GM12865 (cell line): ENCODE data around the gene AHSP.
"Not testable (repeated sequence)": the region's sequence is repeated elsewhere in the genome, so short reads cannot be mapped to it uniquely, and the experiment has no call there.

Source experiments
- DNase-seq: peaks from one replicate; pipeline ENCODE4 v3.0.0; 2010; ENCODE audit warnings: low read depth
- H3K4me3 ChIP-seq: 2 replicates; pipeline ENCODE4 v1.5.1; 2011; ENCODE audit warnings: mild to moderate bottlenecking, low read depth, low read length, control low read depth
- TF ChIP-seq, protein P1 (sequence below): IDR thresholded peaks from 2 replicates; pipeline ENCODE4 v1.5.1; 2011; ENCODE audit warnings: low read length, control low read depth, low read depth, inconsistent platforms; ENCODE audit not compliant: insufficient read depth; ENCODE audit errors: missing control alignments

Gene AHSP, protein sequence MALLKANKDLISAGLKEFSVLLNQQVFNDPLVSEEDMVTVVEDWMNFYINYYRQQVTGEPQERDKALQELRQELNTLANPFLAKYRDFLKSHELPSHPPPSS

DNA sequence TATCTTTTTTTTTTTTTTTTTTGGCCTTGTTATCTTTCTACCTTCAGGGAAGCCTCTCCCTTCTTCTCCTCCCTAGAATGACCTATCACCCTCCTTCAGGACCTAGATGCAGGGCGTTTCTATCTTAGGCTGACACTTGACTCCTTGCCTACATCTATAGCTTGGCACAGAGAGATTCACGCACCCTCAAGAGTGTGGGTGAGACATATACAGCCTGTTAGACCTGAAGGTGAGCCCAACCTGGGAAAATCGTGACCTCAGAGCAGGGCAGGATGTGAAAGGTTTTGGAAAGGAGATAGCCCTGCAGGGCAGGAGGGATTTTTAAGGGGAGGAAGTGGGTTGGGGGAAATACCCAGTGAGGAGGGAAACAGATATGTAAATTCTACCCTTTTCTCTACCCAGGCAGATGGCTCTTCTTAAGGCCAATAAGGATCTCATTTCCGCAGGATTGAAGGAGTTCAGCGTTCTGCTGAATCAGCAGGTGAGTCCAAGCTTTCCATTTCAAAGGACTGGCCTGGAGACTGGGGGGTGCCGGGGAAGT is at the start of gene AHSP:
Gene AHSP (plus strand): TSS at position 167 of the 541 bp plus-strand sequence. CDS start 240 bp downstream, at position 407.
- TF ChIP-seq, protein P1, sequence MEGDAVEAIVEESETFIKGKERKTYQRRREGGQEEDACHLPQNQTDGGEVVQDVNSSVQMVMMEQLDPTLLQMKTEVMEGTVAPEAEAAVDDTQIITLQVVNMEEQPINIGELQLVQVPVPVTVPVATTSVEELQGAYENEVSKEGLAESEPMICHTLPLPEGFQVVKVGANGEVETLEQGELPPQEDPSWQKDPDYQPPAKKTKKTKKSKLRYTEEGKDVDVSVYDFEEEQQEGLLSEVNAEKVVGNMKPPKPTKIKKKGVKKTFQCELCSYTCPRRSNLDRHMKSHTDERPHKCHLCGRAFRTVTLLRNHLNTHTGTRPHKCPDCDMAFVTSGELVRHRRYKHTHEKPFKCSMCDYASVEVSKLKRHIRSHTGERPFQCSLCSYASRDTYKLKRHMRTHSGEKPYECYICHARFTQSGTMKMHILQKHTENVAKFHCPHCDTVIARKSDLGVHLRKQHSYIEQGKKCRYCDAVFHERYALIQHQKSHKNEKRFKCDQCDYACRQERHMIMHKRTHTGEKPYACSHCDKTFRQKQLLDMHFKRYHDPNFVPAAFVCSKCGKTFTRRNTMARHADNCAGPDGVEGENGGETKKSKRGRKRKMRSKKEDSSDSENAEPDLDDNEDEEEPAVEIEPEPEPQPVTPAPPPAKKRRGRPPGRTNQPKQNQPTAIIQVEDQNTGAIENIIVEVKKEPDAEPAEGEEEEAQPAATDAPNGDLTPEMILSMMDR = no peak
- no peak within 1 kb of the TSS for H3K4me3 ChIP-seq
- DNase-seq = no peak

DNA sequence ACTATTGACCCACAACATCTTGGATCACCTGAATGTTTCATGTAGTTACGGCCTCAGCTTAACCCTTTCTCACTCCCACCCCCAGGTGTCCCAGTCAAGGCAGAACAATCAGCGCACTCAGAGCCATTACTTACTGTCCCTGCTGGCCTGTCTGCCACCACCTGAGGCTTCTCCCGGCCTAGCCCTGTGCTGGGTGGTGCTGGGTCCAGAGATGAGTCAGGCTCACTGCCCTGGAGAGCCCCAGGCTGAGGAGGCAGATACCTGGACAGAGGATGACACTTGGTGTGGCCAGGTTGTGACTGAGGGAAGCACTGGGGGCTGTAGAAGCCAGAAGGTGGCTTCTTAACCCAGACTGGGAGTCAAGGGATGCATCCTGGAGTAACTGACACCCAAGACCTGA is 48.7 kb upstream of the AHSP start:
- H3K4me3 ChIP-seq = no peak overlapping the region
- DNase-seq = no peak
- TF ChIP-seq, protein P1 = no peak

DNA sequence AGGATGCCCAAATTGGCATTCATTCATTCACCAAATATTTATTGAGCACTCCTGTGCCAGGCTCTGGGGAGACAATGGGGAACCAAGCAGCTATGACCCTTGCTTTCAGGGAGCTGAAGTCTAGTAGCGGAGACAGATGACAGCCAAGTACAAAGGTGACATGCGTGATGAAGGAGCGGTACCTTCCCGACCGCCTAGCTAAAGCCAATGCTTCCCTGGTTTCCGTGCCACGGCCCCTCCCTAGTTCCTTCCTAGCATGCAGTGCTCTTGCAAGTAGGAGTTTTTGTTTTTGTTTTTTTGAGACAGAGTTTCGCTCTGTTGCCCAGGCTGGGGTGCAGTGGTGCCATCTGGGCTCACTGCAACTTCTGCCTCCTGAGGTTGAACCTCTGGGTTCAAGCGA is 47.9 kb upstream of the AHSP start:
- DNase-seq = no peak
- H3K4me3 ChIP-seq = no peak overlapping the region
- TF ChIP-seq, protein P1 = no peak

DNA sequence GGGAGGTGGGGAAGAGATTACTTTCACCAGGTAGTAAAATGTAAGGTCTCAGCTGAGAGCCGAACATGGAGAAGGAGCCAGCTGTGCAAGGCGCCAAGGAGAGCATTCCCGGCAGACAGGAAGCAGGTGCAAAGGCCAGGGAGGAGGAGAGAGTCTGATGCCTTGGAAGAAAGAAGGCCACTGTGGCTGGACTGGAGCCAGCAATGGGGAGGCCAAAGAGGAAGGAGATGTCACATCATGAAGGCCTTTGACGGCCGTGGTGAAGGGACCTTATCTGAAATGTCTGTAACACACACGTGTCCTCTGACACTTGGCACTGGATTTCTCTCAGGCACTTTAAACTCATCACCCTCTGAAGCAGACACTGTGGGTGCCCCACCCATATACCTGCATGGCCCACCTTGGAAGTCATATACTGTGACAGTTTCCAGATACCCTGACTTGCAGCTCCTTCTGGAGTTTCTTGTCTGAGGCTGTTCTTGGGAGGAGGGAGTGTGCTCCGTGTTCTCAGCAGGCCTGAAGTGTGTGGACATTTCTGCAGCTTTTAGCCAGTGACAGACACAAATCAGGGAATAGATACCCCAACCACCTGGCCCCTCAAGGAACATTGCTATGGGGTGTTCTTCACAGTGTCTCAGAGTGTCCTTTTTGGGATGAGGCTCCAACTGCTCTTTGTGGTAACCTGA is 46.7 kb upstream of the AHSP start:
- TF ChIP-seq, protein P1 = no peak
- DNase-seq = no peak
- no peak overlapping the region for H3K4me3 ChIP-seq

DNA sequence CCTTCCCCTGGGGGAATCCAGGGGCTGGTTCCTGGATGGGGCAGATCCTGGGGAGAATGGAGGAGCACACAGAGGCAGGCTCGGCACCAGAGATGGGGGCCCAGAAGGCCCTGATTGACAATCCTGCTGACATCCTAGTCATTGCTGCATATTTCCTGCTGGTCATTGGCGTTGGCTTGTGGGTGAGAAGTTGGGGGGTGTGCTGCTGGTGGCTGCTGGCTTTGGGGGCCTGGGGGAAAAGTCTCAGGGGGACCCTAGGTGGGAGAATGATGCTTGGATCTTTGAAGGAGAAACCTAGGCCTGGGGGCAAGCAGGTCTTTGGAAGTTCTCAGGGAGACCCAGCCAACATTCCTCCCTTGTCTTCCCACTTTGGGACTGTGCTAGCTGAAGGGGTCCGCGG is 44.6 kb upstream of the AHSP start, which contains the start of gene SLC5A2:
Gene SLC5A2 (plus strand): TSS at position 43 of the 400 bp plus-strand sequence. CDS start 14 bp downstream, at position 57.
- TF ChIP-seq, protein P1 = no peak
- no peak within 1 kb of the TSS for H3K4me3 ChIP-seq
- DNase-seq = no peak

DNA sequence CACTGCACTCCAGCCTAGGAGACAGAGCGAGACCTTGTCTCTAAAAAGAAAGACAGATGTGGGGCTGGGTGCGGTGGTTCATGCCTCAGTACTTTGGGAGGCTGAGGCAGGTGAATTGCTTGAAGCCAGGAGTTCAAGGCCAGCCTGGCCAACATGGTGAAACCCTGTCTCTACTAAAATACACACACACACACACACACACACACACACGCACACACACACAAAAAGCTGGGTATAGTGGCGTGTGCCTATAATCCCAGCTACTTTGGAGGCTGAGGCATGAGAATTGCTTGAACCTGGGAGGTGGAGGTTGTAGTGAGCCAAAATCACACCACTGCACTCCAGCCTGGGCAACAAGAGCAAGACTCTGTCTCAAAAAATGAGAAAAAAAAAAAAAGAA is 43.7 kb upstream of the AHSP start:
- not testable (repeated sequence) for H3K4me3 ChIP-seq, DNase-seq

DNA sequence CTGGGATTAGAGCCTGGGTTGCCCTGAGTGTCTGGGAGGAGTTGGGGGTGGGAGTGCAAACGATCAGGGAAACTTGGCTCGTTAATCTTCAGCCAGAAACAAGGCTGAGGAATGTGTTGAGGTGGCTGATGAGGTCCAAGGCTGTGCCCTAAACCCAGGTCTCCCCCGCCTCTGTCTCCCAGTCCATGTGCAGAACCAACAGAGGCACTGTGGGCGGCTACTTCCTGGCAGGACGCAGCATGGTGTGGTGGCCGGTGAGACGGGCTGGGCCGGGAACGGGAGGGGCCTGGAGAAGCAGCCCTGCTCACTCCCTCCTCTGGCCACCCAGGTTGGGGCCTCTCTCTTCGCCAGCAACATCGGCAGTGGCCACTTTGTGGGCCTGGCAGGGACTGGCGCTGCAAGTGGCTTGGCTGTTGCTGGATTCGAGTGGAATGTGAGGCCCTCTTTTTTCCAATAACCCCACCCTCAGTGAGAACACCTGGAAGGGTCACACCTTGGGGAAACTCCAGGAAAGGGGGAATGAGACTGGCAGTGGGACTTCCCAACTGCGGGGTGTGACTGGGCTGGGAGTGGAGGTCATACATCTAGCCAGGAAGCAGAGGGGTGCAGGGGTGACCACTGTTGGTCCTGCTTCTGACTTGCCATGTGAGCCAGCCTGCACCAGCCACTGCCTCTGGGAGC is 43.1 kb upstream of the AHSP start:
- TF ChIP-seq, protein P1 = no peak
- H3K4me3 ChIP-seq = no peak overlapping the region
- DNase-seq = no peak
